Measurements from ENCODE around the gene RAPGEF2. TPM values are rescaled to one million over a fixed set of nuclear protein-coding genes. Genes with fewer than 3 reads are reported as not detected.
A peak's percentile ranks its signal among the peaks of the same experiment; 100 is the strongest.

The RAPGEF2 gene
- total RNA-seq, 1 donor, result 84.6 TPM

- no peak for DNase-seq (ENCODE audit: low read depth in 2 of 3, low spot score in 2 of 3)
These were observed 286.9 kb downstream of the RAPGEF2 start for GRCh38 chr4:159389756-159390155.

GRCh38 chr4:159390648-159391047, 287.8 kb downstream of the RAPGEF2 start:
- peak in 2 of 3 donors; percentile 70 to 77 for DNase-seq (ENCODE audit: low read depth in 2 of 3, low spot score in 2 of 3)

GRCh38 chr4:159395693-159396092, 292.8 kb downstream of the RAPGEF2 start:
- no peak for DNase-seq (ENCODE audit: low read depth in 2 of 3, low spot score in 2 of 3)

DNA sequence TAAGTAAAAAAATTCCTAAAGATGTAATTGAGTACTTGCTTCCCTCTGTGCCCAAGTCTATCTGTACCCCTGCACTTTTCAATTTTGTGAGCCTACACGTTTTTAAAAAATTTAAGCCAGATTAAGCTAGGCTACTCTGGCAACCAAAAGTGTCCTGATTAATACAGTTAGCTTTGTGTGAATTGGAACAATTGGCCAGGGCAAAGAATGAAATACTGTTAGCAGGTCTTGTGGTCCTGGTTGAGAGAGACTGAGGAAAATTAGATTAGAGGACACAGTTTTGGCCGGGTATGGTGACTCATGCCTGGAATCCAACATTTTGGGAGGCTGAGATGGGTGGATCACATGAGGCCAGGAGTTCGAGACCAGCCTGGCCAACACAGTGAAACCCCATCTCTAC, 293.3 kb downstream of the RAPGEF2 start:
- no peak for DNase-seq (ENCODE audit: low read depth in 2 of 3, low spot score in 2 of 3)

- no peak for DNase-seq (ENCODE audit: low read depth in 2 of 3, low spot score in 2 of 3)
These were observed 295.4 kb downstream of the RAPGEF2 start for GRCh38 chr4:159398236-159398638.

- DNase-seq (ENCODE audit: low read depth in 2 of 3, low spot score in 2 of 3), result peak in 1 of 3 donors; percentile 45
These were observed 297.8 kb downstream of the RAPGEF2 start for GRCh38 chr4:159400558-159401225.

- no peak for DNase-seq (ENCODE audit: low read depth in 2 of 3, low spot score in 2 of 3)
These were observed 298.4 kb downstream of the RAPGEF2 start for GRCh38 chr4:159401226-159401712.

DNA sequence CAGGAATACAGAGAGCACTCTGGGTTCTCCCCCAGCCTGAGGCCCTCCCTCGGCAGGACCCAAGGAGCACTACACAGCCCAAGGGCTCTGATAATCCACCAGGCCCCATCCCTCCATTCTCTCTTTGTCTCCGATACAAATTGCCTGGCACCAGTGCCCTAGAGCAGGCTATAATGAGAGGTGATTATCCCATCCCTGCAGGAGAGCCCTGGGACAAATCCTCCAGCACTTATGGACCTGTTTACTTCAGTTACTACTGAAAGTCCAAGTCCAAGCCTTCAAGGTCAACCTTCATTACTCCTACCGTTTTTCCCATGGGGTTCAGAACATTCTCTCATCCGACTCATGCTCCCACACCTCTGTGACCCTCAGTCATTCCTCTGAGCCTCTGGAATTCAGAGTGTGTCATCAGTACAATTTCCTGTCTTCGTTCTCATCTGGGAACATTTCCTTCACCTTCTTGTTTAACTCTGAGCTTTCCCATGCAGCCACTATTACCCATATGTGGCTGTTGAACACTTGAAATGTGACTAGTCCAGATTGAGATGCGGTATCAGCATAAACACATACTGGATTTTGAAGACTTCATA, 299.0 kb downstream of the RAPGEF2 start:
- no peak for DNase-seq (ENCODE audit: low read depth in 2 of 3, low spot score in 2 of 3)

Small RNAs within 50 kb of the gene (small RNA-seq; reads per million reads assigned to genes)
- gene AC074344.1 (not detected), gene MIR3688-1 (not detected), gene RF00019 (not detected)

Data from hematopoietic multipotent progenitor cell (in vitro differentiated cells).